GM19395 (cell line): ENCODE data around the gene ITFG2.

Experiments
- ATAC-seq: cut with Tn5 transposase; IDR thresholded peaks from one replicate; pipeline ENCODE4 v1.9.1; 2021; ENCODE audit warnings: mild to moderate bottlenecking, moderate library complexity; ENCODE audit not compliant: unreplicated experiment

ITFG2 gene

GRCh38 chr12:2826721-2827515, 14.4 kb downstream of the ITFG2 start:
- no peak for ATAC-seq

GRCh38 chr12:2829275-2829674, 16.8 kb downstream of the ITFG2 start:
- no peak for ATAC-seq

GRCh38 chr12:2832550-2833127, 20.2 kb downstream of the ITFG2 start:
- no peak for ATAC-seq

GRCh38 chr12:2833327-2833726, 20.9 kb downstream of the ITFG2 start:
- ATAC-seq: no peak

- no peak for ATAC-seq
Measured at GRCh38 chr12:2833810-2834209, 21.3 kb downstream of the ITFG2 start.

GRCh38 chr12:2834581-2835491, 22.4 kb downstream of the ITFG2 start, which contains the start of gene NRIP2:
Gene NRIP2 (minus strand): TSS chr12:2835035. CDS start chr12:2834983, 52 bp downstream.
- no peak for ATAC-seq

GRCh38 chr12:2835691-2836403, 23.4 kb downstream of the ITFG2 start:
- no peak for ATAC-seq

- no peak for ATAC-seq
Measured at GRCh38 chr12:2836574-2836973, 24.1 kb downstream of the ITFG2 start.

GRCh38 chr12:2841056-2841650, 28.7 kb downstream of the ITFG2 start:
- no peak for ATAC-seq

GRCh38 chr12:2842948-2843347, 30.5 kb downstream of the ITFG2 start:
- ATAC-seq: no peak

GRCh38 chr12:2844786-2845185, 32.3 kb downstream of the ITFG2 start:
- no peak for ATAC-seq

- no peak for ATAC-seq
Measured at GRCh38 chr12:2845280-2845679, 32.8 kb downstream of the ITFG2 start.

- ATAC-seq: no peak
Measured at GRCh38 chr12:2851931-2852330, 39.5 kb downstream of the ITFG2 start.

GRCh38 chr12:2853626-2854025, 41.2 kb downstream of the ITFG2 start:
- no peak for ATAC-seq

GRCh38 chr12:2854669-2855453, 42.4 kb downstream of the ITFG2 start:
- ATAC-seq: no peak

GRCh38 chr12:2855546-2855945, 43.1 kb downstream of the ITFG2 start:
- no peak for ATAC-seq

- no peak for ATAC-seq
Measured at GRCh38 chr12:2856051-2856450, 43.6 kb downstream of the ITFG2 start.

- no peak for ATAC-seq
Measured at GRCh38 chr12:2857021-2857431, 44.6 kb downstream of the ITFG2 start, which contains the start of gene TEX52. Gene TEX52 (minus strand): TSS chr12:2857039. CDS start chr12:2857026, 13 bp downstream.

GRCh38 chr12:2857576-2857975, 45.1 kb downstream of the ITFG2 start:
- ATAC-seq: no peak

GRCh38 chr12:2858334-2858733, 45.9 kb downstream of the ITFG2 start:
- ATAC-seq: no peak
